A673 (cell line): ENCODE data around the gene ATXN2.

ENCODE experiments used
- CTCF ChIP-seq: fragments of 300-800, 200-600 bp; sonication (generic); conservative IDR thresholded peaks from 2 replicates; pipeline ENCODE4 v1.5.1; 2017; ENCODE audit warnings: low read depth, mild to moderate bottlenecking, antibody characterized with exemption, low read length, moderate library complexity, mixed read lengths
- EZH2 ChIP-seq: fragments of 200-600 bp; sonication (generic); IDR thresholded peaks from 2 replicates; pipeline ENCODE4 v1.6.1; 2017; ENCODE audit warnings: borderline replicate concordance, low read depth, mild to moderate bottlenecking, mixed read lengths, antibody characterized with exemption, low read length; ENCODE audit not compliant: poor library complexity, severe bottlenecking

GRCh38 chr12:111529424-111530368 is 69.4 kb downstream of the ATXN2 start:
- TF ChIP-seq CTCF (peak; percentile 81), EZH2 (no peak)
